Measurements from ENCODE around the gene B4GALNT3. TPM values are rescaled to one million over a fixed set of nuclear protein-coding genes. Genes with fewer than 3 reads are reported as not detected.

B4GALNT3 gene
- total and polyA plus RNA-seq, 8 donors = 2.7 to 34.0 (median 5.7) TPM

DNA sequence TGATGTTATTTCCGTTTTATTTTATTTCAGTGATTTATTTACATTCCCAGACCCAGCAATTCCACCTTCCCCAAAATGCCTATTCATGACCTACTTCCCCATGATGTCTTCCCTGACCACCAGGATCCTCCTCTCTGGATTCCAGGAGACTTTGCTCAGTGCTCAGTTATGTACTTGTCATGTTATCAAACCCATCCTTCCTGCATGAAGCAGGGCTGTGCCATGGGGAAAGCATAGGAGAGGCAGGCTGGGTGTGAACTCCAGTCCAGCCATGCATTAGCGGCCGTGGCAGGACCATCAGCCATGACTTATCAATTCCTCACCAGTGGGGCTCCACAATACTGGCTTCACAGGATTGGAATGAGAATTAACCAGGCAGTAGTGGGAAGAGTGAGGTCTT is 57.8 kb downstream of the B4GALNT3 start:
- Histone ChIP-seq H3K36me3 (no peaks in the 10 kb centered on the region), H3K27me3 (peaks cover 0 to 30% of the 10 kb centered on the region in 2 donors), H3K27ac (no peak overlapping the region), H3K4me1 (no peaks in the 10 kb centered on the region), H3K9me3 (no peaks in the 10 kb centered on the region), H3K4me3 (no peak overlapping the region)
- no peak for ATAC-seq
- TF ChIP-seq, protein P1, sequence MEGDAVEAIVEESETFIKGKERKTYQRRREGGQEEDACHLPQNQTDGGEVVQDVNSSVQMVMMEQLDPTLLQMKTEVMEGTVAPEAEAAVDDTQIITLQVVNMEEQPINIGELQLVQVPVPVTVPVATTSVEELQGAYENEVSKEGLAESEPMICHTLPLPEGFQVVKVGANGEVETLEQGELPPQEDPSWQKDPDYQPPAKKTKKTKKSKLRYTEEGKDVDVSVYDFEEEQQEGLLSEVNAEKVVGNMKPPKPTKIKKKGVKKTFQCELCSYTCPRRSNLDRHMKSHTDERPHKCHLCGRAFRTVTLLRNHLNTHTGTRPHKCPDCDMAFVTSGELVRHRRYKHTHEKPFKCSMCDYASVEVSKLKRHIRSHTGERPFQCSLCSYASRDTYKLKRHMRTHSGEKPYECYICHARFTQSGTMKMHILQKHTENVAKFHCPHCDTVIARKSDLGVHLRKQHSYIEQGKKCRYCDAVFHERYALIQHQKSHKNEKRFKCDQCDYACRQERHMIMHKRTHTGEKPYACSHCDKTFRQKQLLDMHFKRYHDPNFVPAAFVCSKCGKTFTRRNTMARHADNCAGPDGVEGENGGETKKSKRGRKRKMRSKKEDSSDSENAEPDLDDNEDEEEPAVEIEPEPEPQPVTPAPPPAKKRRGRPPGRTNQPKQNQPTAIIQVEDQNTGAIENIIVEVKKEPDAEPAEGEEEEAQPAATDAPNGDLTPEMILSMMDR (IDR thresholded peaks at IDR 0.05) = no peak
- DNase-seq = no peak
- intact Hi-C loops (cut with DNase I) = no loop called here

- no peaks in the 10 kb centered on the region for H3K9me3 ChIP-seq
- ATAC-seq = no peak
These were observed 60.4 kb downstream of the B4GALNT3 start for GRCh38 chr12:520119-520518.

DNA sequence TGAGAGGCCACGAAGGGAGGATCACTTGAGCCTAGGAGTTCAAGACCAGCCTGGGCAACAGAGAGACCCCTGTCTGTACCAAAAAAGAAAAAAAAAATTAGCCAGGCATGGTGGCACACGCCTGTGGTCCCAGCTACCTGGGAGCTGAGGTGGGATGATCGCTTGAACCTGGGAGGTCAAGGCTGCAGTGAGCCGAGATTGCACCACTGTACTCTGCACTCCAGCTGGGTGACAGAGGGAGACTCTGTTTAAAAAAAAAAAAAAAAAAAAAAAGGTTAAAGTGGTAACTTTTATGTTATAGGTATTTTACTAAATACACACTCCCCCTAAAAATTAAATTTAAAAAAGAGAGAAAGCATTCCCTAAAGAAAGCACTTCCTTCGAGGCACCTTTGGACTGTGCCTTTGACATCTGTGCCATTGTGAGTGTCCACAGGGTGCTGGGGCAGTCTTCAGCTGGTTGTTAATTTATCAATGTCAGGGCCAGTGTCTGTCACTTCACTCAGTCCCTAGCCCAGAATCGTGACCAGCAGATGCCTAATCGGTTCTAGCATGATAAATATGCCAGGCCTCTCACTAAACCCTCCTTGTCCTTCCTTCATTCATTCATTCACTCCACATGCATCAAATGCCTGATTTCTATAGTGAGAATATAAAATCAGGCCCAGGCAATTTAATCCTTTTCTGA is 63.1 kb downstream of the B4GALNT3 start:
- no peak overlapping the region for H3K27ac ChIP-seq
- intact Hi-C loops (cut with DNase I) = no loop called here

More at GRCh38 chr12:520119-520518, 60.4 kb downstream of the B4GALNT3 start:
- Histone ChIP-seq H3K36me3 (no peaks in the 10 kb centered on the region), H3K4me3 (no peak overlapping the region), H3K4me1 (no peaks in the 10 kb centered on the region), H3K27ac (no peak overlapping the region), H3K27me3 (peaks cover 0 to 30% of the 10 kb centered on the region in 2 donors)
- no peak for DNase-seq
- TF ChIP-seq, protein P1 (IDR thresholded peaks at IDR 0.05) = no peak
- intact Hi-C loops (cut with DNase I) = no loop called here

GRCh38 chr12:524167-524951 is 64.6 kb downstream of the B4GALNT3 start:
- DNase-seq = no peak

More for the DNA sequence above, 63.1 kb downstream of the B4GALNT3 start:
- Histone ChIP-seq H3K9me3 (no peaks in the 10 kb centered on the region), H3K27me3 (peaks cover 0 to 27% of the 10 kb centered on the region in 2 donors), H3K4me3 (no peak overlapping the region), H3K4me1 (peaks cover 0 to 9% of the 10 kb centered on the region in 2 donors), H3K36me3 (no peaks in the 10 kb centered on the region)
- ATAC-seq = no peak
- DNase-seq = no peak
- TF ChIP-seq, protein P1 (IDR thresholded peaks at IDR 0.05) = no peak

More at GRCh38 chr12:524167-524951, 64.6 kb downstream of the B4GALNT3 start:
- H3K36me3 ChIP-seq = no peaks in the 10 kb centered on the region
- no peaks in the 10 kb centered on the region for H3K9me3 ChIP-seq
- H3K27me3 ChIP-seq = peaks cover 0 to 15% of the 10 kb centered on the region in 2 donors
- TF ChIP-seq, protein P1 (IDR thresholded peaks at IDR 0.05) = no peak
- intact Hi-C loops (cut with DNase I) = no loop called here
- no peak for ATAC-seq
- no peak overlapping the region for H3K27ac ChIP-seq
- H3K4me1 ChIP-seq = peaks cover 0 to 9% of the 10 kb centered on the region in 2 donors
- no peak overlapping the region for H3K4me3 ChIP-seq
